CD4-positive, alpha-beta T cell treated with Interferon gamma for 1 hour (primary cell): ENCODE results near the gene ALAS2.
A peak's percentile ranks its signal among the peaks of the same experiment; 100 is the strongest.
"Not testable (repeated sequence)": the region's sequence is repeated elsewhere in the genome, so short reads cannot be mapped to it uniquely, and the experiment has no call there.

Experiments
- DNase-seq: peaks from one replicate; pipeline ENCODE4 v3.0.0-alpha.2; 2020

Gene ALAS2

GRCh38 chrX:55004231-55004630 lies 26.5 kb downstream of the ALAS2 start:
- no peak for DNase-seq

DNA sequence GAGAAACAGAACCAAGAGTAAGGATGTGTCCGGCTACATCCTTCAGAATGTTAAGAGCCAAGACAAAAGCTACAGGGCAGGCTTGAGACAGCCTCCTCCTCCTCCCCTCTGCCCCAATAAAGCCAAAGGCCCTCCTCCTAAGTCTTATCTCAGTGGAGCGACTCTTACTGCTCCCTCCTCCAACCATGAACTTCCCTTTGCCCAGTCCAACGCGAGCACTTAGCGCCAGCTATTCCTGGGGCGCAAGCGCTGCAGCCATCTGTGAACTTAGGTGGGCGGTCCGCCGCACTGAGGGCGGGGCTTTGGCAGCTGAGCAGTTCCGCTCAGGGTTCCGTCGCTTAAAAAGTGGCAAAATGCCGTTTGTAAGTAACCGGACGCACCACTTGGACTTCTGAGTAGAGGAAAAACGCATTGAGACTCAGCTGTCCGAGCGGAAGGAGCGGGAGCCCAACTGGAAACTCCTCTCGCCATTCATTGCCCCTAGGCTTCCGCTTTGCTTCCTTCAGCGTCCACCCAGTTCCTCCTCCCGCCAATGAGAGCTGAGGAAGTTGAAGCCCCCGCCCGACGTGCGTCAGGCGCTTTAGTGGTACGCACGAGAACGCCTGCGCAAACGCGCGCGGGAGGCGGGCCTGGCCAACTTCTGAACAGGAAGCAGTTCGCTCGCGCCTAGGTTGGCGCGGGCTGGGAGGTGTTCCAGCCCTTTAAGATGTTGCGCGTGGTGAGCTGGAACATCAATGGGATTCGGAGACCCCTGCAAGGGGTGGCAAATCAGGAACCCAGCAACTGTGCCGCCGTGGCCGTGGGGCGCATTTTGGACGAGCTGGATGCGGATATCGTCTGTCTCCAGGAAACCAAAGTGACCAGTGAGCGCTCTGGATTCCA lies 30.8 kb downstream of the ALAS2 start, which contains the start of gene APEX2:
Gene APEX2 (plus strand): TSS at position 647 of the 882 bp plus-strand sequence. CDS start 60 bp downstream, at position 707.
- DNase-seq: peak; percentile 89

DNA sequence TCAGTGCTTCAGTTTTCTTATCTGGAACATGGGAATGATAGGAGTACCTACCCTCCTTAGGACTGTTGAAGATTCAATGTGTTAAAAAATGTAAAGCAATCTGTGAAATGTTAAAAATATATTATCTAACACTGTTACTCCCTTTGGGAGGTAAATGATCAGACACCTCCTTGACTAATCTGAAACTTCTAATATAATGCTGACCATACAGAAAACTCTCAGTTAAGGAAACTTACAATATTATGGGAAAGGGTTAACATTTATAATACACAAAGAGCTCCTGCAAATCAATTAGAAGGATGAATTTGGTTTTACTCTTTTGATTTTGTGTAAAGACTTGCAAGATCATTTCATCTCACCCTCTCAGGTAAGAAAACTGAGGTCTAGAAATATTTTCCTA lies 35.2 kb downstream of the ALAS2 start:
- no peak for DNase-seq

GRCh38 chrX:54994668-54995351 lies 36.0 kb downstream of the ALAS2 start:
- no peak for DNase-seq

DNA sequence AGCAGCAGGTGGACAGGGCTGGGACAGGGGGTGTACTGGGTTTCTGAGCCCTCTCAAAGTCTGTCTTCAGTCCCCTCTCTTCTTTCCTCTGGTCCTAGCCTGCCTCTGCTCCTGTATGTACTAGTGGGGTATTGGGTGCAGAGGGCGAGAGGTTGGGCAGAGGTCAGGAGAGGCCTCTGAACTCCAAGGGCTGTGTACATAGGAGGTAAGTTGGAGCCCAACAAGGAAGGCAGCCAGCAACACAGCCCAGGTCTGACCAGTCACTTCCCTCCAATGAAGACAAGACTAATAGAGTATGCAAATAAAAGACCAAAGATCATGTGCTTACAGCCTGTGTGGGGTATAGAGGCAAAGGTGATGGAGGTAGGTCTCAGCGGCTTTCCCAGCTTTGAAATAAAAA lies 36.7 kb downstream of the ALAS2 start, which contains the start of gene PFKFB1:
Gene PFKFB1 (minus strand): TSS at position 90 of the 400 bp plus-strand sequence. CDS start 181 bp downstream, outside the sequence.
- no peak for DNase-seq

- no peak for DNase-seq
Measured at GRCh38 chrX:54992911-54993622, 37.7 kb downstream of the ALAS2 start.

GRCh38 chrX:54991706-54992105 lies 39.1 kb downstream of the ALAS2 start:
- no peak for DNase-seq

DNA sequence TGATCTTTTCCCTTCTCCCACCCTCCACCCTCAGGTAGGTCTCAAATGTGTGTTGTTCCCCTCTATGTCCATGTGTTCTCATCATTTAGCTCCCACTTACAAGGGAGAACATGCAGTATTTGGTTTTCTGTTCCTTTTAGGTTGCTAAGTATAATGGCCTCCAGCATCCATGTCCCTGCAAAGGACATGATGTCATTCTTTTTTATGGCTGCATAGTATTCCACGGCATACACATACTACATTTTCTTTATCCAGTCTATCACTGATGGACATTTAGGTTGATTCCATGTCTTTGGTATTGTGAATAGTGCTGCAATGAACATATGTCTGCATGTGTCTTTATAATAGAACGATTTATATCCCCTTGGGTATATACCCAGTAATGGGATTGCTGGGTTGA lies 47.5 kb downstream of the ALAS2 start:
- not testable (repeated sequence) for DNase-seq

DNA sequence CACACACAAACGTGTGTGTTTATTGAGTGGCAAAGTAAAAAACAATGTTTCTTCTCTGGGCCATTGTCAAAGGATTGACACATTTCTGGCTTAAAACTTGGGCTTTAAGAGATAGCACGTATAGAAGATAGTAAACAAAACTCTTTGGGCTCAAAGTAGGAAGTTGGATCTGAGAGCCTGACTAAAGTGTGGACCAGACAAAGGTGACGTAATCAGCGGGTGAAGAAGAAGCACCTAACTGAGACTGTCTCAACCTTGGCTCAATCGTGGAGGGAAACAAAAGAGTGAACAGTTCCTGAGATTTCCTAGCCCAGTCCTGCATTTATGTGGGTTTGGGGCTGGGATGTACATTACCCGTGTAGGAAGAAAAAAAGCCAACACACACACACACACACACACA lies 50.4 kb downstream of the ALAS2 start:
- no peak for DNase-seq

GRCh38 chrX:54979432-54979831 lies 51.3 kb downstream of the ALAS2 start:
- DNase-seq: no peak

- DNase-seq: no peak
Measured at GRCh38 chrX:54978448-54978847, 52.3 kb downstream of the ALAS2 start.

- DNase-seq: no peak
Measured at GRCh38 chrX:54977387-54977786, 53.4 kb downstream of the ALAS2 start.

DNA sequence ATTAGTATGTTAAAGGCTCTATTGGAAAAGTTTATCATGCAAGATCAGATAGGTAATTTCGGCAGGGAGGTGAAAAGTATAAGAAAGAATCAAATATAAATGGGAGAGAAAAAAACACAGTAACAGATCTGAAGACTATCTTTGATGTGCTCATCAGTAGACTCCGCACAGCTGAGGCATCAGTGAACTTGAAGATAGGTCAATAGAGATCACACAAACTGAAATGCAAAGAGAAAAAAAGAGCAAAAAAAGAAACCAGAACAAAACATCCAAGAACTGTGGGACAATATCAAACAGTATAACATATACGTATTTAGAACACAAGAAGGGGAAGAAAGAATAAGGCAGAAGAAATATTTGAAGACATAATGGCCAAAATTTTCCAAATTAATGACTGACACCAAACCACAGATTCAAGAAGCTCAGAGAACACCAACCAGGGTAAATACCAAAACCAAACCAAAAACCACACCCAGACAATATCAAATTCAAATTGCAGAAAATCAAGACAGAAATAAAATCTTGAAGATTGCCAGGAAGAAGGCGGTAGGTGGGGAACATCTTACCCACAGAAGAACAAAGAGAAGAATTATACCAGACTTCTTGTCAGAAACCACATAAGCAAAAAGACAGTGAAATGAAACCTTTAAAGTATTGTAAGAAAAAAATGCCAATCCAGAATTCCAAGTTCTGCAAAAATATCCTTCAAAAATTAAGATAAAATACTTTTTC lies 65.8 kb downstream of the ALAS2 start:
- DNase-seq: no peak

GRCh38 chrX:54961750-54962149 lies 69.0 kb downstream of the ALAS2 start:
- DNase-seq: no peak
